GM15510 (cell line): ENCODE data around the gene SLBP.

Experiments
- POLR2A ChIP-seq: IDR thresholded peaks from 3 replicates; pipeline ENCODE4 v1.6.1; 2011; ENCODE audit warnings: borderline replicate concordance; ENCODE audit not compliant: insufficient read length; ENCODE audit errors: extremely low read depth

SLBP gene

GRCh38 chr4:1652088-1652487 is 60.0 kb downstream of the SLBP start:
- no peak for TF ChIP-seq POLR2A

DNA sequence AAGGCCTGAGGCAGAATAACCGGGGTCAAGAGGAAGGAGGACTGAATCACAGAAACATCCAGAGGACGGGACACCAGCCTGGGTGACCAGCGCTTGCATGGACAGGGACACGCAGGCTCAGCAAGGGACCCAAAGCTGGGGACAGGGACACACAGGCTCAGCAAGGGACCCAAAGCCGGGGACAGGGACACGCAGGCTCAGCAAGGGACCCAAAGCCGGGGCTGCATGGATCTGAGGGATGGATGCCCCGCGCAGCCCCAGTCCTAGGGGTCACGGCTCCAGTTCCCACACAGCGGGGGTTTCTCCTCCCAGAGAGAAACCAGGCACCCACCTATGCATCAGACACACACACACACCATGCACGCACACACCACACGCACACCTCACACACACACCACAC is 60.5 kb downstream of the SLBP start:
- TF ChIP-seq POLR2A = no peak

GRCh38 chr4:1648962-1649361 is 63.2 kb downstream of the SLBP start:
- TF ChIP-seq POLR2A = no peak

DNA sequence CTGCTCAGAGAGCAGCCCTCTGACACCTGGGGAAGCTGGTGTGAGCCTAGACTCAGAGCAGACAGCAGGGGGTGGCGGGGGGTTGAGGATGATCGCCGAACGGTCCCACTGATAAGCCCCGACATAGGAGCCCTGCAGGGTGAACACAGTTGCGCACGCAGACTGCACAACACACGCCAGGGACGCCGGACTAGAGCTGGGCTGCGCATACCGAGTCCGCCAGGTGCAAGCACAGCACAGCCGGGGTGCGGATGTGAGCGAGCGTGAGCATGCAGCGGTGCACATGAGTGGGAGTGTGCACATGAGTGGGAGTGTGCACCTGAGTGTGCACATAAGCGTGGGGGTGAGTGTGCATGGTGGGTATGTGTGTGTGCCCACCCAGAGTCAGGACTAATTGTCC is 64.7 kb downstream of the SLBP start:
- TF ChIP-seq POLR2A = no peak

GRCh38 chr4:1646690-1647089 is 65.4 kb downstream of the SLBP start:
- no peak for TF ChIP-seq POLR2A

GRCh38 chr4:1644891-1645657 is 67.0 kb downstream of the SLBP start:
- no peak for TF ChIP-seq POLR2A

GRCh38 chr4:1643971-1644735 is 68.0 kb downstream of the SLBP start:
- TF ChIP-seq POLR2A = no peak
